HG03280 (cell line): ENCODE measurements around the gene PCNT.
A peak's percentile ranks its signal among the peaks of the same experiment; 100 is the strongest.

Experiments
- ATAC-seq: cut with Tn5 transposase; IDR thresholded peaks from one replicate; pipeline ENCODE4 v1.9.1; 2021; ENCODE audit warnings: mild to moderate bottlenecking, moderate library complexity; ENCODE audit not compliant: unreplicated experiment

The PCNT gene

GRCh38 chr21:46323710-46324389, at the start of gene PCNT, which contains the start of gene C21orf58:
Gene PCNT, plus strand, starts transcription at chr21:46324156. Its CDS starts 73 bp downstream, at chr21:46324229.
Gene C21orf58, minus strand, starts transcription at chr21:46323870. Its CDS starts 1,132 bp downstream, at chr21:46322738.
- ATAC-seq: peak; percentile 81

- no peak for ATAC-seq
Measured at GRCh38 chr21:46274797-46275390, 49.1 kb upstream of the PCNT start.

GRCh38 chr21:46284077-46284644, 39.8 kb upstream of the PCNT start:
- no peak for ATAC-seq

GRCh38 chr21:46284733-46285132, 39.2 kb upstream of the PCNT start:
- ATAC-seq: no peak

- no peak for ATAC-seq
Measured at GRCh38 chr21:46285206-46285661, 38.7 kb upstream of the PCNT start, which contains the start of gene MCM3AP. Gene MCM3AP, minus strand, starts transcription at chr21:46285611. Its CDS starts 325 bp downstream, at chr21:46285286.

- ATAC-seq: peak; percentile 88
Measured at GRCh38 chr21:46285761-46286647, 38.0 kb upstream of the PCNT start, which contains the start of gene YBEY. Gene YBEY, plus strand, starts transcription at chr21:46286342. Its CDS starts 572 bp downstream, at chr21:46286914.

GRCh38 chr21:46286648-46287002, 37.3 kb upstream of the PCNT start:
- ATAC-seq: no peak

- no peak for ATAC-seq
Measured at GRCh38 chr21:46287541-46287940, 36.4 kb upstream of the PCNT start.

- no peak for ATAC-seq
Measured at GRCh38 chr21:46289655-46290179, 34.2 kb upstream of the PCNT start.

GRCh38 chr21:46291561-46291960, 32.4 kb upstream of the PCNT start:
- ATAC-seq: no peak

- no peak for ATAC-seq
Measured at GRCh38 chr21:46294647-46295176, 29.2 kb upstream of the PCNT start.

- no peak for ATAC-seq
Measured at GRCh38 chr21:46295177-46295770, 28.7 kb upstream of the PCNT start.

- no peak for ATAC-seq
Measured at GRCh38 chr21:46295996-46296752, 27.8 kb upstream of the PCNT start.

- ATAC-seq: no peak
Measured at GRCh38 chr21:46297338-46298271, 26.4 kb upstream of the PCNT start.

- no peak for ATAC-seq
Measured at GRCh38 chr21:46299167-46299566, 24.8 kb upstream of the PCNT start.

- no peak for ATAC-seq
Measured at GRCh38 chr21:46301759-46302158, 22.2 kb upstream of the PCNT start.

GRCh38 chr21:46304437-46304836, 19.5 kb upstream of the PCNT start:
- ATAC-seq: no peak

GRCh38 chr21:46304955-46305354, 19.0 kb upstream of the PCNT start:
- no peak for ATAC-seq
